SU-DHL-6 (cell line): ENCODE measurements around the gene KCNG1.

Experiments used
- H2AFZ ChIP-seq: fragments of 200-600 bp; sonication (generic); 2 replicates; pipeline ENCODE4 v1.6.1; 2014; ENCODE audit warnings: low read depth, mild to moderate bottlenecking, moderate library complexity, mixed read lengths, antibody characterized with exemption, low read length; ENCODE audit not compliant: severe bottlenecking
- H3F3A ChIP-seq: fragments of 200-600 bp; shearing (Covaris generic); 2 replicates; pipeline ENCODE4 v1.6.0; 2016; ENCODE audit warnings: antibody characterized with exemption, mild to moderate bottlenecking; ENCODE audit not compliant: insufficient read depth
- H3K27ac ChIP-seq: fragments of 200-600 bp; sonication (generic); 2 replicates; pipeline ENCODE4 v1.5.1; 2016; ENCODE audit warnings: low read depth, mild to moderate bottlenecking, low read length, moderate library complexity, mixed read lengths
- H3K27me3 ChIP-seq: fragments of 200-600 bp; sonication (generic), shearing (Covaris generic); 2 replicates; pipeline ENCODE4 v1.6.0; 2014; ENCODE audit warnings: mild to moderate bottlenecking, low read length
- H3K36me3 ChIP-seq: fragments of 200-600 bp; sonication (generic); 2 replicates; pipeline ENCODE4 v1.6.1; 2014; ENCODE audit warnings: mild to moderate bottlenecking, low read length, mixed read lengths
- H3K4me2 ChIP-seq: fragments of 300-600, 200-600 bp; shearing (Covaris generic), sonication (generic); 2 replicates; pipeline ENCODE4 v1.6.0; 2014; ENCODE audit warnings: low read length, low read depth, mild to moderate bottlenecking; ENCODE audit not compliant: poor library complexity, severe bottlenecking
- H3K4me3 ChIP-seq: fragments of 200-600 bp; sonication (generic); 2 replicates; pipeline ENCODE4 v1.5.1; 2014; ENCODE audit warnings: antibody characterized with exemption, low read length, mild to moderate bottlenecking, mixed read lengths; ENCODE audit not compliant: insufficient read depth, poor library complexity, severe bottlenecking
- H3K79me2 ChIP-seq: fragments of 200-600 bp; sonication (generic); 2 replicates; pipeline ENCODE4 v1.6.1; 2014; ENCODE audit warnings: mild to moderate bottlenecking, low read length, moderate library complexity; ENCODE audit not compliant: insufficient read depth
- H3K9ac ChIP-seq: fragments of 200-600 bp; sonication (generic); 2 replicates; pipeline ENCODE4 v1.7.0; 2014; ENCODE audit warnings: mild to moderate bottlenecking, low read length
- H3K9me2 ChIP-seq: fragments of 200-600 bp; sonication (generic); replicated peaks from 2 replicates; pipeline ENCODE4 v1.6.1; 2014; ENCODE audit warnings: low read length; ENCODE audit not compliant: insufficient read depth
- H3K9me3 ChIP-seq: fragments of 200-600 bp; sonication (generic); 2 replicates; pipeline ENCODE4 v1.6.1; 2014; ENCODE audit warnings: low read length, mixed read lengths; ENCODE audit not compliant: insufficient read depth
- H4K20me1 ChIP-seq: fragments of 200-600 bp; sonication (generic); 2 replicates; pipeline ENCODE4 v1.6.1; 2014; ENCODE audit warnings: low read depth, mild to moderate bottlenecking, antibody characterized with exemption, low read length, moderate library complexity, mixed read lengths
- EZH2phosphoT487 ChIP-seq: fragments of 200-600 bp; sonication (generic), shearing (Covaris generic); conservative IDR thresholded peaks from 2 replicates; pipeline ENCODE4 v1.6.1; 2018; ENCODE audit warnings: mild to moderate bottlenecking, antibody characterized with exemption, low read length, moderate library complexity, mixed read lengths
- TF ChIP-seq, protein P1 (sequence below): fragments of 200-600 bp; sonication (generic); IDR thresholded peaks from one replicate; pipeline ENCODE4 v1.5.1; 2017; ENCODE audit warnings: antibody characterized with exemption, mild to moderate bottlenecking, low read length, moderate library complexity; ENCODE audit not compliant: insufficient read depth, poor library complexity, severe bottlenecking

Gene KCNG1

DNA sequence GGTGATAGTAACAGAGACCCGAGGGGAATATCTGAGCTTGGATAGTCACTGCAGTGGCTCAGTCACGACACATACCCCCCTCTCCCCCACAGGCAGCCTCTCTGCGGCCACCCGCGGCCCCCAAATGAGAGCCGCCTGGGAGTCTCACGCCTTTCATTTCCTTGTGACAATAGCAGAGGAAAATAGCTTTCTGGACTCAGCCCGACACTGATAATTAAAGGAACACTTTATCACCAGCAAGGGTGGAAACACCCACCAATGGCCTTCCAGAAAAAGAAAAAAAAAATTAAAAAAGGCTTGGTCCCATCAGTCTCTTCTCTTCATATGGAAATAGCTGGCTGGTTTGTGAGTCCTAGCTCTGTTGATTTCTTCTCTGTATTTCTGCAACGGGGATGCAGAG is 35.1 kb upstream of the KCNG1 start:
- no peak overlapping the region for H3K4me3 ChIP-seq
- no peaks in the 10 kb centered on the region for H3K9me3 ChIP-seq
- no peaks in the 10 kb centered on the region for H3K79me2 ChIP-seq
- H3K36me3 ChIP-seq: no peaks in the 10 kb centered on the region
- no peaks in the 10 kb centered on the region for H3K9me2 ChIP-seq
- H3F3A ChIP-seq: no peaks in the 10 kb centered on the region
- H2AFZ ChIP-seq: no peak overlapping the region
- H3K27ac ChIP-seq: no peak overlapping the region
- H3K27me3 ChIP-seq: no peaks in the 10 kb centered on the region
- H4K20me1 ChIP-seq: no peaks in the 10 kb centered on the region
- no peak overlapping the region for H3K4me2 ChIP-seq
- H3K9ac ChIP-seq: no peak overlapping the region
- TF ChIP-seq, protein P1, sequence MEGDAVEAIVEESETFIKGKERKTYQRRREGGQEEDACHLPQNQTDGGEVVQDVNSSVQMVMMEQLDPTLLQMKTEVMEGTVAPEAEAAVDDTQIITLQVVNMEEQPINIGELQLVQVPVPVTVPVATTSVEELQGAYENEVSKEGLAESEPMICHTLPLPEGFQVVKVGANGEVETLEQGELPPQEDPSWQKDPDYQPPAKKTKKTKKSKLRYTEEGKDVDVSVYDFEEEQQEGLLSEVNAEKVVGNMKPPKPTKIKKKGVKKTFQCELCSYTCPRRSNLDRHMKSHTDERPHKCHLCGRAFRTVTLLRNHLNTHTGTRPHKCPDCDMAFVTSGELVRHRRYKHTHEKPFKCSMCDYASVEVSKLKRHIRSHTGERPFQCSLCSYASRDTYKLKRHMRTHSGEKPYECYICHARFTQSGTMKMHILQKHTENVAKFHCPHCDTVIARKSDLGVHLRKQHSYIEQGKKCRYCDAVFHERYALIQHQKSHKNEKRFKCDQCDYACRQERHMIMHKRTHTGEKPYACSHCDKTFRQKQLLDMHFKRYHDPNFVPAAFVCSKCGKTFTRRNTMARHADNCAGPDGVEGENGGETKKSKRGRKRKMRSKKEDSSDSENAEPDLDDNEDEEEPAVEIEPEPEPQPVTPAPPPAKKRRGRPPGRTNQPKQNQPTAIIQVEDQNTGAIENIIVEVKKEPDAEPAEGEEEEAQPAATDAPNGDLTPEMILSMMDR: no peak
- TF ChIP-seq EZH2phosphoT487: no peak

DNA sequence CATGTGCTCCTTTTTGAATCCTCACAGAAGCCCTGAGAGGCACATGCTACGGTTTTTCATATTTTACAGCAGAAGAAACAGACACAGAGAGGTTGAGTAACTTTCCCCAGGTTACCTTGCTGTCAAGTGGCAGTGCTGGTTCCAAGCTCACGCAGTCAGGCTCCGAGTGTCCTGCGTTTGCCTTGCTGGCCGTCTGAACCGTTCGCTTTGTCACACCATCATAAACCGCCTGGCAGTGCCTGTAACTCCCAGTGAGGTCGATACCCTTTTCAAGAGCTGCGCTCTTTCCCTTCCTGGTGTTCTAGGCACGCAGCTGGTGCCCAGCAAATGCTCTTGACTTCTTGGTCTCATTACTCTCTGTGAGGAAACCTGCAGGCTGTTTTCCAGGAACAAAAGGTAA is 31.3 kb upstream of the KCNG1 start:
- Histone ChIP-seq H3K27me3 (no peaks in the 10 kb centered on the region), H2AFZ (no peak overlapping the region), H3K9me2 (no peaks in the 10 kb centered on the region), H3K4me3 (no peak overlapping the region), H3F3A (no peaks in the 10 kb centered on the region), H3K27ac (no peak overlapping the region), H4K20me1 (no peaks in the 10 kb centered on the region), H3K79me2 (no peaks in the 10 kb centered on the region), H3K9ac (no peak overlapping the region), H3K36me3 (no peaks in the 10 kb centered on the region), H3K4me2 (no peak overlapping the region), H3K9me3 (no peaks in the 10 kb centered on the region)
- no peak for TF ChIP-seq EZH2phosphoT487
- TF ChIP-seq, protein P1: no peak

DNA sequence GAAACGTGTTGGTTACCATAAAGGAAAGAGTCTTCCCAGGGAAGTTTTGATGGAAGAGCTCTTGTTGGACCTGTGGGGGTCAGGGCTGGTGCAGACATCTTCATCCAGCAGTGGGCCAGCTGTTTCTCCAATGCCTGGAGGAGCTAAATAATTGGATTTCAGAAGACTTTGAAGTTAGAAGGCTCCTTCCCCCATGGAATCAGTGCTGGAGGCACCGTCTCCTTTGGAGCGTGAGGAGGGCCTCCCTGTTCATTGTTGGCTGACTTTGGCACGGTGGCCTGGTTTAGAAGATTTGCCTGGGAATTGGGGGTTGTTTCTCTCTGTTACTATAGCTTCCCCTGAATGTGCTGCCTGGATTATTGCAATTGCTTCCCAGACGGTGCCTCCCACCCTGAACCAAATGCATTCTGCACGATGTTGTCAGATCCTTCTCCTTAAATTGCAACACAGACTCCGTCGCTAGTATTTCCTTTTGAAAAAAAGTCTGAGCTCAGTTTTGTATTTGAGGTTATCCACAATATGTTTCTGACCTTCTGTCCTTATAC is 27.7 kb upstream of the KCNG1 start:
- H3K9me2 ChIP-seq: no peaks in the 10 kb centered on the region
- no peak overlapping the region for H3K4me3 ChIP-seq
- H3K9me3 ChIP-seq: no peaks in the 10 kb centered on the region
- no peak overlapping the region for H3K4me2 ChIP-seq
- no peaks in the 10 kb centered on the region for H4K20me1 ChIP-seq
- H3K79me2 ChIP-seq: no peaks in the 10 kb centered on the region
- no peak overlapping the region for H2AFZ ChIP-seq
- TF ChIP-seq, protein P1: no peak
- TF ChIP-seq EZH2phosphoT487: no peak
- H3K36me3 ChIP-seq: no peaks in the 10 kb centered on the region
- no peak overlapping the region for H3K27ac ChIP-seq
- H3K9ac ChIP-seq: no peak overlapping the region
- no peaks in the 10 kb centered on the region for H3F3A ChIP-seq
- no peaks in the 10 kb centered on the region for H3K27me3 ChIP-seq
